ENCODE results near the gene SLC9A8.
"Not testable (repeated sequence)": the region's sequence is repeated elsewhere in the genome, so short reads cannot be mapped to it uniquely, and the experiment has no call there.

SLC9A8 gene

DNA sequence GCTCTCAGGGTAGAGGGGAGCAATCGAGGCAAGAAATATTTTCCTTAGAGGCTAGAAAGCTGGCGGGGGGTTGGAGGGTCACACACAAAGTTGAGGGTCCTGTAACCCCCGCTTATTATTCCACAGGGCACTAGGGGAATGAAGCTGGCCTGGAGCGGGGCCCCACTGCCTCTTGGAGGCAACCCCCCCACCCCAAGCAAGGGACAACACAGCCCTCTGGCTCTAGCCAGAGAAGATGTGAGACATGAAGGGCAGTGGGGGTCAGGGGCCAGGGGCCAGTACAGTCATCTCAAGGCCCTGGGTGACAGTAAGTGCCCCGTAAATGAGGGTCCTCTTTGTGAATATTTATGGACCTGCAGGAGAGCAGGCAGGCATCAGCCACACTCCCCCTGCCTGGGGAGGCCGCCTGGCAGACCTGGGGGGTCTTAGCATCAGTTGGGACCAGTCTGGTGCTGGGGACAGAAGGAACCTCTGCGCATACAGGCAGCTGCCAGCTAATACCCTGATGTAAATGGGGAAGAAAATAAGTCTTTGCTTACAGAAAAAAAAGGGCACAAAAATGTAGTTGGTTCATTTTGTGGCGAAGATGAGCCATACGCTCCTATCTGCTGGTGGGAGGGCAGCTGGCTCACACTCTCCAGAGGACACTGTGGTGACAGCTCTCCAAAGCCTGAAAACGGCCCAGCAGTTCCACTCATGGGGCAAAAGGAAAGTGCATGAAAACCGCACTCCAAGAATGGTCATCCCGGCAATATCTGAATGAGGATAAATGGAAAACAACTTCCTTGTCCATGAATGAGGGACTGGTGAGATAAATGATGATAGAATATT, 80.8 kb downstream of the SLC9A8 start:
- DNase-seq (ENCODE audit: low read depth in 2 of 2), result no peak

DNA sequence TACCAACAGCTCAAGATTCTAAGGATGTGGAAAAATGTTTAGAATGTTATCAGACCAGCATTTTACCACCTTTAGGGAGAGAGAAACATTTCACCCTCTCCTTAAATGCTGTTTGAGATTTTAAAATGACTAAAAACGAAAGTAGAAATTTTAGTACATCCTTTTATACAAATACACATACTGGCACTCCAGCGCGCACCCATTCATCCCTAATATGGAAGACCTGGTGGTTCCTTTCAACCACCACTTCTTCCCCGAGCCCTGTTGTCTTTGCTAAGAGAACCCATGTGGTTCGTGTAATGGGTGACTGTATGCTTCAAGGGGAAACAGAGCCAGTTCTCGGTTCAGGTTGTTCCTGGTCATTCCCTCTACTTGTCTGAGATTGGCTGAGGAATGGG, 81.4 kb downstream of the SLC9A8 start:
- DNase-seq (ENCODE audit: low read depth in 2 of 2), result no peak

DNA sequence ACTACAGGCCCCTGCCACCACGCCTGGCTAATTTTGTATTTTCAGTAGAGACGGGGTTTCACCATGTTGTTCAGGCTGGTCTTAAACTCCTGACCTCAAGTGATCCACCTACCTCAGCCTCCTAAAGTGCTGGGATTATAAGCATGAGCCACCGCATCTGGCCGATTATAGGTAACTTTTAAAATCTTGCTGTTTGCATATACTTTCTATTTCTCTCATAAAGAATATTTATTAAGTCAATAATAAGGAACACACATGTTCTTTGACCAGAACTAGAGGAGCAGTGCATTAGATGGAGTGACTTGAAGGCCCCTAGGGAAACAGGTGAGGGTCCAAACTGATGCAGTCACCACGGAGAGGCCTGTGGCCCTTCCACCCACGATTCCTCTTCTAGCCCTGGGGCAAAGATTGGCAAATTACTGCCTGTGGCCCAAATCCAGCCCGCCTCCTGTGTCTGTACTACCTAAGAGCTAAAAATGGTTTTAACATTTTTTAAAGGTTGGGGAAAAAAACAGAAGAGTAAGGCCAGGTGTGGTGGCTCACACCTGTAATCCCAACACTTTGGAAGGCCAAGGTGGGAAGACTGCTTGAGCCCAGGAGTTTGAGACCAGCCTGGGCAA, 83.0 kb downstream of the SLC9A8 start:
- not testable (repeated sequence) for DNase-seq (ENCODE audit: low read depth in 2 of 2)

DNA sequence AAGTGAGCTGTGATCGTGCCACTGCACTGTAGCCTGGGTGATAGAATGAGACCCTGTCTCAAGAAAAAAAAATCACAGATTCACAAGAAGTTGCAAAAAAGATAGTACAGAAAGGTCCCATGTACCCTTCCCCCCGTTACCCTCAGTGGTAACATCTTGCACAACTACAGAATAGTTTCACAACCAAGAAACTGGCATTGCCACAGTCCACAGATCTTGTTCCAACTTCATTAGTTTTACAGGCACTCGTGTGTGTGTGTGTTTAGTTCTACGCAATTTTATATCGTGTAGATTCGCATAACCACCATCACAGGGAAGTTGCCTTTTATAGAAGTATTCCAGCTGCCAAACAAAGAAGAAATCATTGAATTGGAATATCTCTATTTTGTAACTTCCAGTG, 83.6 kb downstream of the SLC9A8 start:
- DNase-seq (ENCODE audit: low read depth in 2 of 2), result no peak

DNA sequence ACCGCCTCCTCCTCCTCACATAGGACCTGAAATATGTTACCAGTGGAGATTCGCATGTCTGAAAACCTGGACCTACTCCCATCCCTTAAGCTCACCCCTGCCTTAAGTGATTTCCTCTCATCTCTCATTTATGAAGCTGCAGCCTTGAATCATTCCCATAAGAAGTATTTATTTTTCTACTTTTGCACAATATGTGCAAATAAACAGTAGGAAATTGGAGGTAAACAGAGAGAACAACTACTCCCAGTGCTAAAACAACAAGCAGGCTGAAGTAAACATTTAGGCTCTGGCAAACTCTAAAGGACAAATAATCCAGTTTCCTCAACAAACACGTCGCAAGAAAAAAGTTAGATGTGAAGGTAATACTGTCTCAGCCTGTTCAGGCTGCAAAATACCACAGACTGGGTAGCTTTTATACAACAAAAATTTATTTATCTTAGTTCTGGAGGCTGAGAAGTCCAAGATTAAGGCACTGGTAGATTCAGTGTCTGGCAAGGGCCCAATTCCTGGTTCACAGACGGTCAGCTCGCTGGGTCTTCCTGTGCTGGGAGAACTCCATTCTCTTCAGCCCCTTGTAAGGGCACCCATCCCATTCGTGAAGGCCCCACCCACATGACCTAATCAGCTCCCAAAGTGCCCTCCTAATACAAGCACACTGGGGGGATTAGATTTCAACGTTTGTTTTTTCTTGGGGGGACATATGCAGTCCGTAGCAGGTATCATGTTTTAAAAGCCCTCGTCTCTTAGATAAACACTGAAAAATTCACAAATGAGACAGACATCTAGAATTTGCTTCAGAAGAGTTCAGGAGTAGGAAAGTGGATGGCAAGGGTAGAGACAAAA, 87.1 kb downstream of the SLC9A8 start:
- DNase-seq (ENCODE audit: low read depth in 2 of 2), result no peak

DNA sequence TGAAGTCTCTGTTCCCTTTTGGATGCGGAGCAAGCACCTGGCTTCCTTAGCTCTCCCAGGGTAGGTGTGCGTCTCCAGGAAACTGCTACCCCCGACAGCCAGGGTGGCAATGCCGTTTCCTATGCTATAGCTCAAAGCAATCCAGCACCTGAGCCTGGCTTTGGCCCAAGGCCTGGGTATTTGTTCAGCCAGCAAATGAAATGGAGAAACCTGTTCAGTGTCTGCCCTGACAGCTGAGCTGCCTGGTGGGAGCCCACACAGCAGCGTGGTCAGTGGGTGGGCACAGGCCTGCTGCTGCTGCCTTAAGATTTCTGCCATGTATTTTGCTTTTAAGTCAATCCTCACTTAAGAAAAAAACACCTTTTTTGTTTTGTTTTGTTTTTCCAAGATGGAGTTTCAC, 89.0 kb downstream of the SLC9A8 start:
- DNase-seq (ENCODE audit: low read depth in 2 of 2), result no peak

DNA sequence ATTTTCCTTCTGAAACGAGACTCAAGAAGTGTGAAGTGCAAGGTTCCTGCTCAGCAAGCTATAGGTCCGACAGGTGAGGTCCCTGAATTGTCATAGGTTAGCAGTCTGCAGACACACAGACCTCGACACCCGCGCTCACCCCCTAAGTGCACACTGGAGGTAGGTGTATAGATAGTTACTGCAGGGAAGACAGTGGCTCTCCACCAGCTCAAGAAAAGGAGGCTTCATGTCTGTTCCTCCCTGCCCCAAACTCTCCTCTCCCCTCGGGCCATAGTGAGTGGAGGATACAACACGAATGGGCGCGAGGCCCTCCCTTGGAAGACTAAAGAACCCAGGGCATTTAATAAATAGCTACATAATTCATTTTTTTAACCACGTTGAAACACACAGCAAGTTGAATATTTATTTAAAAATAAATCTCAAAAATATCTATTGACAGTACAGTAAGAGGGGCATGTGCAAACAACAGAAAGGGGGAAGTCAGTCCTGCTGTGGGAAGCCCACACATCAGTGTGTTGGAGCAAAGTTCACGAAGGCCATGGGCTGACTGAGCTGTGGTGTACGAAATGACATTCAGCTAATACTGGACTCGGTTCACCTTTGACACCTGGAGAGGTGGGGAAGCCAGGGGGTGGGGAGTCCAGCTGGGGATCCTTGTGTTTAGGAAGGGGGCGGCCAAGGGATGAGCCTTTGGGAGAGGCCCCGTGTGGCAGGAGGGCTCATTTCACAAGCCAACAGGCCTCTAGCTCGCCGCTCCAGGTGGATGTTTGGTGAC, 92.0 kb downstream of the SLC9A8 start:
- no peak for DNase-seq (ENCODE audit: low read depth in 2 of 2)

DNA sequence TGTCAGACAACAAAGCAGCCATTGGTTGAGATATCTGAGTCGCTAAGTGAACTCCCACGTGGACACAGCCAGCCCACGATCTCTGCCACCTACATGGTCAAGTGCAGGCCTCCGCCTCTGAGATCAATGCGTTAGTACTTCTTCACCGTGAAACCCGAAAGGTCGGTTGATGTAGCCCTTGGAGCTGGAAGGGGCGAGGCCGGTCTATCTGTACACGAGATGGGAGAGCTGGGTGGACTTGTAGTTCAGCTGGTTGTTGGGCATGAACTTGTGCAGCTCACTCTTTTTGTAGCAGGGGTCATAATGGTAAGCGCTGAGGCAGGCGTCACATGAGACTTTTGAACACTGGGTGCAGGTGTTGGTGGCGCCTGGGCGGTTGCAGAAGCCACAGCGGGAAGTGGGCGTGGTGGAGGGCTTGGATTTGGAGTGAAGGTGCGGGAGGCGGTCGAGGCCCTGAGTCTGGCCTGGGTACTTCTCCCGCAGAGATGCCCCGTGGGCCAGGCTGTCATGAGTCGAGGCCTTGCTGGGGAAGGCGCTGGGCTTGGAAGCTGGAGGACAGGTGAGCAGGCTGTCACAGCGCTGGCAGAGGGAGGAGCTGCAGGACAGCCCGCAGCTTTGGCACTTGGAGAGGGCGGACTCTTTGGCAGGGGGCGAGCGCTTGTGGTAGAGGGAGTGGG, 92.9 kb downstream of the SLC9A8 start:
- DNase-seq (ENCODE audit: low read depth in 2 of 2), result no peak

DNA sequence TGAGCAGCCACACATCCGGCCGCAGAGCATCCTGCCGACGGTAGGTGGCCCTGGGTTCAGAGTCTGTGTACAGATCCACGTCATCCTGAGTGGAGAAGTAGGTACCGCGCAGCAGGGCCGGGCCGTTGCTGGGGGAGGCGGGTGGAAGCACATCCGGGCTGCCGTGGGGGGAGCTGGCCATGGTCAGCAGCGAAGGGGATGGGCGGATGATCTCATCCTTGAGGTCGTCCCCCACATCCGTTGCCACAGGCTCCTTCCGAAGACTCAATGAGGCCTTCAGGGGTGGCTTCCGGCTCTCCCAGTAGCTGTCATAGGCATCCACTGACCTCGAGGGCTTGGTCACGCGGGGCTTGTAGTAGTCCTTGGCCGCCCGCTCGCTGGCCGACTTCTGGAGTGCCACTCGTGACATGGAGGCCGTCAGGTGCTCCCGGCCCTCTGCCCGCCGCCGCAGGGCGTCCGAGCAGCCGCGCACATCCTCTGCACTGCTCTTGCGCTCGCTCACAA, 93.5 kb downstream of the SLC9A8 start:
- DNase-seq (ENCODE audit: low read depth in 2 of 2), result no peak

DNA sequence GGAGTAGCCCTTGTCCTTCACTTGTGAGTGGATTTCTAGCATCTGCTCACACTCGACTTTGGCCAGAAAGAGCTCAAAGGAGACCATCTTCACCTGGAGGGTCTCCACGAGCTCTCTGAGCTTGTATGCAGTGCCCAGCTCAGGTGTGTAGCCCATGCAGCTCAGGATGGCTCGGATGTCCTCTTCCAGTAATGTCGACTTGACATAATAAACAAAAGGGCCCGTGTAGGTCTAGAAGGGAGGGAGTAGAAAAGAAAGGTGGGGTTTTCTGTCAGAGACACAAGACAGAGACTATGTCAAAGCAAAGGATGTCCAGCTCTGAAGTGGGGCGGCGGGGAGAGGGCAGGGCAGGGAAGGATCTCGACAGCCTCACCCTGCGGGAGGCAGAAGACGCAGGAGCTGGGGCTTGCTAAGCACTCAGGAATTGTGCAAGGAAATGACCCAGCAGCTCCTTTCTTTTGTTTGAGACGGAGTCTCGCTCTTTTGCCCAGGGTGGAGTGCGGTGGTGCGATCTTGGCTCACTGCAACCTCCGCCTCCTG, 94.1 kb downstream of the SLC9A8 start:
- no peak for DNase-seq (ENCODE audit: low read depth in 2 of 2)

DNA sequence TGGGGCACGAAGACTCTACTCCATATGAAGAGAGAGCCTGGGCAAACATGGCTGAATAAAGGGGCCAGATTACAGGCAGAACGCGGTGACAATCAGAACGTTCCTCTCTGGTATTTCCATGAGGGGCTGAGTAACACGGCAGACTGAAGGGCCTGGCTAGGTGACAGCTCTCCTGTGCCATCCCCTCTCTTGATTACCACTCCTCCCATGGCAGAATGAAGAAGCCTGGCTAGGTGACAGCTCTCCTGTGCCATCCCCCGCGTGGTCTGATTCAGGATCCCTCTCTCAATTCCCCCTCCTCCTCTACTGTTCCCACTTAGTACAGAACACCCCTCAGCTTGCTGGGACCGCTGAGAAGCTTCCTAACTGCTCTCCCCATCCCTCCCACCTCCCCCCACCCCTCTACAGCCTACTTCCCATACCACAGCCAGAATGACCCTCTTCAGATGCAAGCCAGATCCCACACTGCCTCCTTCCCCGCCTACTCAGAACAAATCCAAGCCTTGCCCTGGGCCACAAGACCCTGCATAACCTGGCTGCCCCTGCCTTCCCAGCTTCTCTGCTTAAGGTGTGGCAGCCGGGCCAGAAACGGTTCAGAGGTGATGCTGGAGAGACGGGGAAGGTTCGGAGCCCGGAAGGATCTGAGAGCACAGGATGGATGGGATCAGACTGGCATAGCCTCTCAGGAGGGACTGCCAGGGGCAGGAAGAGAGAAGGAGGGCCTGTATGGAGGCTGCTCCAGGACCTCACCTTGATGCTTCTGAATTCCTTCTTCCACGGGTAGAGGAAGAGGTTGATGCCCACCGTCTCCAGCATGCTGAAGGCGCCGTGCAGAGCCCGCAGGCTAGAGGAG, 95.0 kb downstream of the SLC9A8 start:
- DNase-seq (ENCODE audit: low read depth in 2 of 2), result no peak

DNA sequence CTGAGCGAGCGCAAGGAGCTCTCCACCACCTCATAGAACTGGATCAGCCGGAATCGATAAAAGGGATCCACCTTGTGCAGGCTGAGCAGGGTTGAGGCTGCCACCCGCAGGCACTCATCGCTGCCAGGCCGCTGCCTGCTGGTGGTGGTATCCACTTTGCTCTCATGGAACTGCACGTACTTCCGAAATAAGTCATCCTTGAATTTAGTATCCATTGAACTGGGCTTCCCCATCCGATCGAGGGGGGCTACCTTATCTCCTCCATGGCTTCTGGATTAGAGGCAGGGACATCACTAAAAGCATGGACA, 95.6 kb downstream of the SLC9A8 start:
- no peak for DNase-seq (ENCODE audit: low read depth in 2 of 2)

DNA sequence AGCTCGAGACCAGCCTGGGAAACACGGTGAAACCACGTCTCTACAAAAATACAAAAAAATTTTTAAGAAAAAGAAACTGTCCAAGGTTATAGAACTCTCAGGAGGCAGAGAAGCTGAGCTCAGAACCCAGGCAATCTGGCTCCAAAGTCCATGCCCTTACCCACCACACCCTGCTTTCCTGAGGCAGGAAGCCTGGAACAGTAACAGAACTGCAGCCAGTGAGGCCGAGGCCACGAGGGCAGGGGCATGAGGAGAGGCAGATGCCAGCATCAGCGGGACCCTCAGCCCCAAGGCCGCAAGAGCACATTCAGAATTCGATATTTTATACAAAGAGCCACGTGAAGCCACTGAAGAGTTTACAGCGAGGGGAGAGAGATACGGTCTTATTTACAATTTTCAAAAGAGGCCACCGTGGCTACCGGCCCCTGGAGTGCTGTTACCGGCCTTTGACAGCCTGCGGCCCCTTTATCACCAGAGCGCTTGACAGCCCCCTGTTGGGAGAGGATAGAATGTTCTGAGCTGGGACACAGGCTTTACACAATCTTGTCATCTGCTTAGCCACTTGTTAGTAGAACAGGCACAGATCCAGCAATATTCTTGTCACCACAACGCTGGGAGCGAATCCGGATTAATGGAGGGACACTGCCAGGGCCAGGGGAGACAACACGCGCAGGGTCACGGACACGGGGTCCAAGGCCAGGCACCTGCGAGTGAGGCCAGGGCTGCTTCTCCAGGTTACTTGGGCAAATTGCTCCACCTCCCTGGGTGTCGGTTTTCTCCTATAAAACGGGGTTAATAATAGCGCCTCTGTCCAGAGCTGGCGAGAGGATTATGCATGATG, 97.1 kb downstream of the SLC9A8 start:
- no peak for DNase-seq (ENCODE audit: low read depth in 2 of 2)

DNA sequence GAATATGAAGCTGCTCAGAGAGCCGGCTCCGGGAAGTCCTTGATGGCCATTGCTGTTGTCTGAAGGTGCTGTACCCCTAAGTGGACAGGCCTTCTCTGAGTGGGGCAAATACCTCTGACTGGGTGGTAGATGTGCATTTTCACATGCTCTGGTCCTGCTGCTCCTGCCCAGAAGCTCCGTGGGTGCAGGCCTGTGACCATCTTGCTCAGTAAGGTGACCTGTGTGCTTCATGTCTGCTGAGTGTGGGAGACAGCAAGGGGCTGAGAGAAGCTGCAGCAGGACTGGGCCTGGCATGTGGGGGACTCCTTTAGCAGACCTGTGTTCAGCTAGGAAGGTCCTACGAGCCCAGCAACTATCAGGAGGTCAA, 97.7 kb downstream of the SLC9A8 start:
- DNase-seq (ENCODE audit: low read depth in 2 of 2), result no peak

DNA sequence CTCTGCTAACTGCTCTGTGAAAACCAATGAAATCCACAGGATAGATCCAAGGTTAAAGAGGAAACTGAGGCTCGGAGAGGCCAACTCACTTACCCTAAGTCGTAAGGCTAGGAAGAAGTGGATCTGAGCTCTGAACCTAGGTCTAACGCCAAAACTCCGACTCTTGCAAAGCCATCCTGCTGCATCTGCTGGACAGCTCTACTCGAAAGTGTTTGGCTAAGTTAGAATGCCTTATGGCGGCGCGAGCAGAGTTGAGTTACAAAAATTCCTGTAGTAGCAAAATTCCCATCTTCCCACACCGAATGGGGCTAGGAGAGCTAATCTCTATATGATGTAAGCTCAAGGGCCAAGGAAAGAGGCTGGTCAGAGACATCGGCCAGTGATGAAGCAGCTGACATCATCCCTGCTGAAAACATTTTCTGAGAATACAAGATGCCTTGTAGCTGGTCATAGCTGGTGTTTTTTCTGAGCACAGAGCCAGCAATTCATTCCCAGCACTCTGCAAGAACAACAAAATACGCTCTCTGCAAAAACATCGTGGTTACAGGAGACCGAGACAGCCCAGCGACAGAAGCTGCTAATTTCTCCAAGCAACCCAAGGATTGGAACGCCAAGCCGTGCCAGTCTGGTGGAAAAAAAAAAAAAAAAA, 100.9 kb downstream of the SLC9A8 start:
- DNase-seq (ENCODE audit: low read depth in 2 of 2), result no peak

DNA sequence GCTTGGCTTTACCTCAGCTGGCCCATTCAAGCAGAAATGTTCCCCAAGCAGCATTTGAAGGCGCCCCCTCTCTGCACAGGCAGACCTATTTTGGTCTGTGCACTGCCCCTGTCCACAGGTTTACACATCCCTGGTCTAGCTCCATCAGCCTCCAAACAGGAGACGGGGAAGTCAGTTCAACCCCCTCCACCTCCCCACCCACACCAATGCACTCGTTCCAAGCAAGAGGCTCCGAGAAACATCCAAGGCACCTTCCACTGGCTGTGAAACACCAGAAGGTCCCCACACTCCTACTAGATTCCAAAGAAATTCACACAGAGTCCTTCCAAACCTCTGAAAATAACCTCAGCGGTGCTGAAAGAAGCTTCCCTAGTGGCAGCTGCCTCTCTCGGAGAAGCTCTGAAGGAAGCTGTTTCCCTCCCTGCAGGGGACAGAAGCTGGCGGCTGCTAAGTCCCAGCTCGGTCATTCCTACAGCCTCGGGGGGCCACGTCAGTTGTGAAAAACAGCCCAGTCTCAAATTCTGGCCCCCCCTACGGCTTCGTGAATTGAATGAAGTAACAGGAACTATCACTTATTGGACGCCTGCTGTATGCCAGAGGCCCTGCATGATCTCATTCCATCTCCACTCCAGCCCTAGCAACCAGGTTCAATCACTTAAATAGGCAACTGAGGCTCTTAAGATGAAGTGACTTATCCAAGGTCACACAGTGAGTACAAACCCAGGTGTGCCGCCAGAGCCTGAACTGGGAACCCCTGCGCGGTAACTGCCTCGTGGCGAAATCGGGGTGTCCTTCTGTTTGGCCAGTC, 101.9 kb downstream of the SLC9A8 start:
- no peak for DNase-seq (ENCODE audit: low read depth in 2 of 2)

DNA sequence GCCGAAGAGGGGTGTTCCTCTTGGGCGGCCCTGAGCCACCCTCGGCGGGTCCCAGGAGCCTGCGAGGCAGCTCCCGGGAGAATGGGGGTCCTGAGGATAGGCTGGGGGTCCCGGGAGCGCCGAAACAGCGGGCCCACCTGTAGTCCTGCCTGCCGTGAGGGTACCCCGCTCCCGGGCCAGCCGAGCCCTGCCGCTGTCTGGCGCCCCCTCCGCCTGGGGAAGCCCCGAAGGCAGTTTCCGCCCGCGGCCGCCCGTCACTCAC, 102.4 kb downstream of the SLC9A8 start:
- no peak for DNase-seq (ENCODE audit: low read depth in 2 of 2)
